Activated CD8-positive, alpha-beta memory T cell treated with anti-CD3 and anti-CD28 coated beads, Interleukin-2, amount 50 U/mL, for 24 hours (primary cell): ENCODE data around the gene RABGAP1L.
"Not testable (repeated sequence)": the region's sequence is repeated elsewhere in the genome, so short reads cannot be mapped to it uniquely, and the experiment has no call there.

Experiments
- DNase-seq: peaks from one replicate; pipeline ENCODE4 v3.0.0-alpha.2; 2020; ENCODE audit errors: extremely low read depth

Gene RABGAP1L

GRCh38 chr1:174238845-174239501, 79.7 kb downstream of the RABGAP1L start:
- not testable (repeated sequence) for DNase-seq

- no peak for DNase-seq
These were observed 80.2 kb downstream of the RABGAP1L start for GRCh38 chr1:174239541-174239940.

GRCh38 chr1:174242856-174243255, 83.5 kb downstream of the RABGAP1L start:
- DNase-seq = no peak

GRCh38 chr1:174243451-174244000, 84.2 kb downstream of the RABGAP1L start:
- no peak for DNase-seq

- DNase-seq = no peak
These were observed 84.7 kb downstream of the RABGAP1L start for GRCh38 chr1:174244017-174244416.

- no peak for DNase-seq
These were observed 88.2 kb downstream of the RABGAP1L start for GRCh38 chr1:174247472-174247871.

- no peak for DNase-seq
These were observed 88.7 kb downstream of the RABGAP1L start for GRCh38 chr1:174248041-174248440.

- DNase-seq = not testable (repeated sequence)
These were observed 97.1 kb downstream of the RABGAP1L start for GRCh38 chr1:174256386-174256785.

- peak; percentile 10 for DNase-seq
These were observed 98.8 kb downstream of the RABGAP1L start for GRCh38 chr1:174258148-174258550.

- DNase-seq = no peak
These were observed 103.3 kb downstream of the RABGAP1L start for GRCh38 chr1:174262349-174263241.

- no peak for DNase-seq
These were observed 106.0 kb downstream of the RABGAP1L start for GRCh38 chr1:174265282-174265681.

GRCh38 chr1:174266476-174266875, 107.2 kb downstream of the RABGAP1L start:
- no peak for DNase-seq

GRCh38 chr1:174266991-174267612, 107.8 kb downstream of the RABGAP1L start:
- no peak for DNase-seq

GRCh38 chr1:174269989-174270651, 110.8 kb downstream of the RABGAP1L start:
- no peak for DNase-seq

- no peak for DNase-seq
These were observed 113.9 kb downstream of the RABGAP1L start for GRCh38 chr1:174273190-174273589.

GRCh38 chr1:174273776-174274175, 114.5 kb downstream of the RABGAP1L start:
- DNase-seq = no peak

GRCh38 chr1:174274452-174274851, 115.1 kb downstream of the RABGAP1L start:
- DNase-seq = no peak

GRCh38 chr1:174274884-174275283, 115.6 kb downstream of the RABGAP1L start:
- DNase-seq = no peak

GRCh38 chr1:174276087-174276486, 116.8 kb downstream of the RABGAP1L start:
- DNase-seq = no peak

- no peak for DNase-seq
These were observed 124.7 kb downstream of the RABGAP1L start for GRCh38 chr1:174284052-174284451.

GRCh38 chr1:174286042-174286441, 126.7 kb downstream of the RABGAP1L start:
- DNase-seq = no peak
